Measurements from ENCODE around the gene BRINP1. TPM values are rescaled to one million over a fixed set of nuclear protein-coding genes. Genes with fewer than 3 reads are reported as not detected.

BRINP1 gene
- total RNA-seq, 1 experiment from 2014 or later, result not detected

DNA sequence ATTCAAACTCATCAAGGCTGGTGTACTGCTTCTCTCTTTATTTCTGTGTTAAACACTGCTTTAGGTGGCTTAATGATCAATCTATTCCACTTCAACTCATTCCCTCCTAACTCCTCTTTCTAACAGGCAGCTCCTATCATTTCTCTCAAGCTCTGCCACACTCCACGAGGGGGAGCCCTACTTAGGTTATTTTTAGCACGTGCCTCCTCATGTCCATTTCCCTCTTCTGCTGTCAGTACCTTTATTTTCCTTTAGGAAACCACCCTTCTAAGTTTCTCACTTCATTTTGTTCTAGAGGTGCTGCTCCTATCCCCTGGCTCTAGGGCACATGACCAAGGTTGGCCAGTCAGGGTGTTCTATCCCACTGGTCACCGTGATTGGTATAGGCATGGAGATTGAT is 6.7 kb upstream of the BRINP1 start:
- H3K27ac Mint-ChIP-seq (ENCODE audit: low read depth, unreplicated experiment), result no peak overlapping the region
- no peak overlapping the region for H3K4me3 Mint-ChIP-seq (ENCODE audit: unreplicated experiment)
- H3K36me3 Mint-ChIP-seq (ENCODE audit: insufficient read depth, unreplicated experiment), result no peaks in the 10 kb centered on the region
- ChIA-PET POLR2A (interaction anchor here (0.6 to 1.0 kb wide), 2 partner anchors 77 to 418 kb away, joined by 3 to 4 read pairs; no protein-coding TSS in a partner anchor), CTCF (interaction anchor here (0.6 to 2.4 kb wide), 10 partner anchors 11 to 1156 kb away, joined by 3 to 10 read pairs (median 4); no protein-coding TSS in a partner anchor)
- intact Hi-C loops (cut with micrococcal nuclease), result loop anchor here (2.0 to 5.0 kb wide), 4 partner anchors 83 to 1156 kb away; no protein-coding TSS in a partner anchor
- no peaks in the 10 kb centered on the region for H3K4me1 Mint-ChIP-seq (ENCODE audit: insufficient read depth, unreplicated experiment)
- TF ChIP-seq, protein P1, sequence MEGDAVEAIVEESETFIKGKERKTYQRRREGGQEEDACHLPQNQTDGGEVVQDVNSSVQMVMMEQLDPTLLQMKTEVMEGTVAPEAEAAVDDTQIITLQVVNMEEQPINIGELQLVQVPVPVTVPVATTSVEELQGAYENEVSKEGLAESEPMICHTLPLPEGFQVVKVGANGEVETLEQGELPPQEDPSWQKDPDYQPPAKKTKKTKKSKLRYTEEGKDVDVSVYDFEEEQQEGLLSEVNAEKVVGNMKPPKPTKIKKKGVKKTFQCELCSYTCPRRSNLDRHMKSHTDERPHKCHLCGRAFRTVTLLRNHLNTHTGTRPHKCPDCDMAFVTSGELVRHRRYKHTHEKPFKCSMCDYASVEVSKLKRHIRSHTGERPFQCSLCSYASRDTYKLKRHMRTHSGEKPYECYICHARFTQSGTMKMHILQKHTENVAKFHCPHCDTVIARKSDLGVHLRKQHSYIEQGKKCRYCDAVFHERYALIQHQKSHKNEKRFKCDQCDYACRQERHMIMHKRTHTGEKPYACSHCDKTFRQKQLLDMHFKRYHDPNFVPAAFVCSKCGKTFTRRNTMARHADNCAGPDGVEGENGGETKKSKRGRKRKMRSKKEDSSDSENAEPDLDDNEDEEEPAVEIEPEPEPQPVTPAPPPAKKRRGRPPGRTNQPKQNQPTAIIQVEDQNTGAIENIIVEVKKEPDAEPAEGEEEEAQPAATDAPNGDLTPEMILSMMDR (IDR thresholded peaks at IDR 0.05; ENCODE audit: unreplicated experiment), result peak; percentile 36
- H3K27me3 Mint-ChIP-seq (ENCODE audit: insufficient read depth, unreplicated experiment), result no peaks in the 10 kb centered on the region
- peak; percentile 62 for DNase-seq (ENCODE audit: unreplicated experiment)
- BruUV-seq (replicated peaks), result no TSS peak
- no peaks in the 10 kb centered on the region for H3K9me3 Mint-ChIP-seq (ENCODE audit: unreplicated experiment)

DNA sequence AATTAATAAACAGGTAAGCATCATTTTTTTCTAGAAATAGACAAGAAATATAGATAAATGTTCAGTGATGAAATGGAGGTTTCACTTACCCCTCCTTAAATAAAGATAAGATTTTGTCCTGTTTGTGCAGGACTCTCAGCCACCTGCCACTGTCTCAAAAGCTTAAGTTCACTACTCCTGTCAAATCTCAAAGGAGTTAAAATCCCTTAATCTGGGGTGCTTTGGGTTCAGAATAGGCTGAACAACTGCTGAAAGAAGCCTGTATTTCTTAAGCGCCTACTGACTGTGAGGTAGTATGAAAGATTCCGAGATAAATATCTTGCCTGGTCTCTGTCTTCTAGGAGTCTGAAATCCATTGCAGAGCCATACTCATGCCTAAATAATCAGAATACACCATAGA is 3.7 kb upstream of the BRINP1 start:
- TF ChIP-seq, protein P1 (IDR thresholded peaks at IDR 0.05; ENCODE audit: unreplicated experiment), result no peak
- no peak overlapping the region for H3K4me3 Mint-ChIP-seq (ENCODE audit: unreplicated experiment)
- peaks cover 5% of the 10 kb centered on the region for H3K36me3 Mint-ChIP-seq (ENCODE audit: insufficient read depth, unreplicated experiment)
- no peak for DNase-seq (ENCODE audit: unreplicated experiment)
- no peaks in the 10 kb centered on the region for H3K9me3 Mint-ChIP-seq (ENCODE audit: unreplicated experiment)
- ChIA-PET POLR2A (no interaction called here), CTCF (no interaction called here)
- BruUV-seq (replicated peaks), result no TSS peak
- intact Hi-C loops (cut with micrococcal nuclease), result no loop called here
- H3K27me3 Mint-ChIP-seq (ENCODE audit: insufficient read depth, unreplicated experiment), result peaks cover 8% of the 10 kb centered on the region
- H3K27ac Mint-ChIP-seq (ENCODE audit: low read depth, unreplicated experiment), result no peak overlapping the region
- H3K4me1 Mint-ChIP-seq (ENCODE audit: insufficient read depth, unreplicated experiment), result no peaks in the 10 kb centered on the region

DNA sequence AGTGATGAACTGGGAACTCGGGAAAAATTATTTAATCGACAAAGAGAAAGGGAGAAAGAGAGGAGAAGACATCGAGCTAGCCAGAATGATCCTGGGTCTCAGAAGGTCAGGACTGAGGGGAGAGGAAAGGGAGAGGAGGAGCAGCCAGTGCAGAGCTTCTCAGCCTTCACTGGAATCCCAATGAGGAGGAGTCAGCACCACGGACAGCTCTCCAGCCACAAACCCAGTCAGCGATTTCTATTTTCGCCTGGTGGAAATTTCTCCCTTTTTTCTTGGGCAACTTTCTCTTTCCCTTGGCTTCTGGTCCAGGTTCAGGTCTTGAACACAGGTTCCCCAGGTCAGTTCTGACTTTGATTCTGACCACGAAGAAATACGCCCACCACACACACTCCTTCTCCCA is 1.6 kb upstream of the BRINP1 start:
- ChIA-PET POLR2A (no interaction called here), CTCF (interaction anchor here (0.6 to 2.1 kb wide), 4 partner anchors 8 to 1684 kb away, joined by 3 to 6 read pairs (median 4); no protein-coding TSS in a partner anchor)
- H3K27ac Mint-ChIP-seq (ENCODE audit: low read depth, unreplicated experiment), result no peak overlapping the region
- DNase-seq (ENCODE audit: unreplicated experiment), result peak; percentile 34
- TF ChIP-seq, protein P1 (IDR thresholded peaks at IDR 0.05; ENCODE audit: unreplicated experiment), result no peak
- peaks cover 16% of the 10 kb centered on the region for H3K27me3 Mint-ChIP-seq (ENCODE audit: insufficient read depth, unreplicated experiment)
- H3K9me3 Mint-ChIP-seq (ENCODE audit: unreplicated experiment), result no peaks in the 10 kb centered on the region
- no TSS peak for BruUV-seq (replicated peaks)
- H3K4me1 Mint-ChIP-seq (ENCODE audit: insufficient read depth, unreplicated experiment), result no peaks in the 10 kb centered on the region
- intact Hi-C loops (cut with micrococcal nuclease), result no loop called here
- no peak overlapping the region for H3K4me3 Mint-ChIP-seq (ENCODE audit: unreplicated experiment)
- peaks cover 5% of the 10 kb centered on the region for H3K36me3 Mint-ChIP-seq (ENCODE audit: insufficient read depth, unreplicated experiment)

DNA sequence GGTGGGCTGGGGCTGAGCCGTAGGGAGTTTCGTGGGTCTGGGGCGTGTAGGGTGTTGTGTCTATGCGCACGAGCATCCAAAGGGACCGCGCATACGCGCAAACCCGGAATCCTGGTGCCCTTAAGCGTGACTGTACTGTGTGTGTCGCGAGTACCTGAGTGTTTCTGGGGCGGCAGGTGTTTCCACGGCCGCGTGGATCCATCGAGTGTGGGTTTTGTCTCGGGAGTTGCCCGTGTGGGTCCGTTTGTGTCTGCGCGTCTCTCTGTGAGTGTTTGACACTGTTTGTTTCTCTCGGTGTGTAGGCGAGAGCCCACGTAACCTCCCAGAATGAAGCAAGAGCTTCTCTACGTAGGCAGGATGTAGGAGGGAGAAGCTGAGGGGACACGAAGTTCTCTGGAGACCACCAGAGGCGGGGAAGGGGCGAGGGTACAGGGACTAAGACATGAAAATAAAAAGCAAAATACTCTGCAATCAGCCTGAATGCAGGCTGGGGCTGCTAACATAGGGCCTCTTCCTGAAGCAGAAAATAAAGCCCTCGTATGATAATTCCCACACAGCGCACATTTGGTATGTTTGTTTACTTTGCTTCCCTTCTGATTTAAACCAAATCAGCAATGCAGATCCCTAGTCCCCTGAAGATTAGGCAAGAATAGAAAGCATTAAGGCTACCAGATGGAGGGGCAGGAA is 588 bp upstream of the BRINP1 start:
- intact Hi-C loops (cut with micrococcal nuclease), result no loop called here
- BruUV-seq (replicated peaks), result no TSS peak
- TF ChIP-seq, protein P1 (IDR thresholded peaks at IDR 0.05; ENCODE audit: unreplicated experiment), result no peak
- Mint-ChIP-seq H3K4me3 (ENCODE audit: unreplicated experiment) (no peak overlapping the region), H3K4me1 (ENCODE audit: insufficient read depth, unreplicated experiment) (no peaks in the 10 kb centered on the region), H3K27ac (ENCODE audit: low read depth, unreplicated experiment) (no peak overlapping the region), H3K9me3 (ENCODE audit: unreplicated experiment) (no peaks in the 10 kb centered on the region), H3K36me3 (ENCODE audit: insufficient read depth, unreplicated experiment) (peaks cover 5% of the 10 kb centered on the region), H3K27me3 (ENCODE audit: insufficient read depth, unreplicated experiment) (peaks cover 16% of the 10 kb centered on the region)
- CTCF ChIA-PET, result interaction anchor here (0.8 kb wide), 1 partner anchor 1162 kb away, joined by 3 read pairs; no protein-coding TSS in a partner anchor
- no peak for DNase-seq (ENCODE audit: unreplicated experiment)
- POLR2A ChIA-PET, result no interaction called here
